Nephron (organoid): ENCODE results near the gene ONECUT1.

Experiments used
- H3K27ac Mint-ChIP-seq, 3 experiments: 2 replicates each; pipeline ENCODE4 v1.8.0; 2020; ENCODE audit warnings: mixed read lengths in 3 of 3, mild to moderate bottlenecking in 2 of 3, moderate library complexity in 1 of 3
- H3K27me3 Mint-ChIP-seq: 2 replicates; pipeline ENCODE4 v1.8.0; 2021; ENCODE audit warnings: low read depth, mild to moderate bottlenecking, moderate library complexity, mixed read lengths
- H3K36me3 Mint-ChIP-seq: 2 replicates; pipeline ENCODE4 v1.8.0; 2020; ENCODE audit warnings: low read depth, mixed read lengths
- H3K4me1 Mint-ChIP-seq: 2 replicates; pipeline ENCODE4 v1.8.0; 2020; ENCODE audit warnings: mixed read lengths
- H3K4me3 Mint-ChIP-seq, 3 experiments: 2 replicates each; pipeline ENCODE4 v1.8.0; 2020; ENCODE audit warnings: mild to moderate bottlenecking in 3 of 3, mixed read lengths in 3 of 3, moderate library complexity in 2 of 3
- H3K9me3 Mint-ChIP-seq: 2 replicates; pipeline ENCODE4 v1.8.0; 2020; ENCODE audit warnings: mixed read lengths
- CTCF ChIP-seq, 3 experiments: fragments of 200-600 bp; sonication (generic); IDR thresholded peaks; one replicate each; pipeline ENCODE4 v1.5.0; 2021; ENCODE audit warnings: antibody characterized with exemption in 3 of 3; ENCODE audit not compliant: unreplicated experiment in 3 of 3

The ONECUT1 gene

DNA sequence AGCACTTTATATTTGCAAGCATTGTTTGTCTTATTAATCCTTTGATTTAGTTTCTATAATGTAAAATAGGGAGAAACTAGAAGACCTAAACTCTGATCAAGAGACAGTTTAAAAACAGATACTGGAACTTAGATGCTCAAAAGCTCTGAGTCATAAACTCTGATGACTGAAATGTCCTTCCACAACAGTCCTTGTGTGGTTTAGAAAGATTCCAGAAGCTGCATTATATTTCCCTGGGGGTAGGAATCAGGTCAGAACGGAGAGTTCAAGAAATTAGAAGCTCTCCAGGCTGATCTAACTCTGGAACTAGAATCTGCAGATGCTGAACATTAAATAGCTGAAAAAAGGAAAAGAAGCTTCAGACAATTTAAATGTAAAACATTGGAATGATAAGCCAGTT lies 18.3 kb upstream of the ONECUT1 start:
- Mint-ChIP-seq H3K9me3 (no peaks in the 10 kb centered on the region), H3K27me3 (peaks cover 98% of the 10 kb centered on the region), H3K4me3 (no peak overlapping the region), H3K27ac (no peak overlapping the region), H3K36me3 (no peaks in the 10 kb centered on the region), H3K4me1 (peaks cover 11% of the 10 kb centered on the region)
- TF ChIP-seq CTCF (IDR thresholded peaks at IDR 0.05; ENCODE audit: unreplicated experiment in 3 of 3): no peak

DNA sequence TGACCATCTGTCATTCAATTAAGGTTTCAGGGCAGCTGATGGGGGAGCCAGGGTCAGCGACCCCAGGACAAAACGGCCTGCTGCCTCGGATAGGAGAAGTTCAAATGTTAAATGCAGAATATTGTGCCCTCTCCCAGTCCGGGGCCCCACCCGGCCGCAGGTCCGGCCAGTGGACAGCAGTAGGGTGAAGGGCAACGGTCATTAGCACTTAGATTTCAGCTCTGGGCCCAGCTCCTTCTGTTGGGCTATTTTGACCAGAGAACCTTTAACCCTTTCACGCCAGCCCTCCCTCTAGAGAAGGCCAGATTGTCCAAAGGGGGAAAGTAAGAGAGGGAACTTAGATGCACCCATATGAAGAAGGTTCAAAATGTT lies 16.1 kb upstream of the ONECUT1 start:
- Mint-ChIP-seq H3K9me3 (peaks cover 3% of the 10 kb centered on the region), H3K27ac (no peak overlapping the region), H3K27me3 (peaks cover 100% of the 10 kb centered on the region), H3K36me3 (no peaks in the 10 kb centered on the region), H3K4me3 (no peak overlapping the region), H3K4me1 (peaks cover 16% of the 10 kb centered on the region)
- TF ChIP-seq CTCF (IDR thresholded peaks at IDR 0.05; ENCODE audit: unreplicated experiment in 3 of 3): no peak

GRCh38 chr15:52805351-52806283 lies 15.5 kb upstream of the ONECUT1 start:
- H3K36me3 Mint-ChIP-seq: no peaks in the 10 kb centered on the region
- H3K4me3 Mint-ChIP-seq: peak overlapping the region; percentile 24 to 55 (median 36)
- H3K27me3 Mint-ChIP-seq: peaks cover 100% of the 10 kb centered on the region
- peaks cover 16% of the 10 kb centered on the region for H3K4me1 Mint-ChIP-seq
- peaks cover 6% of the 10 kb centered on the region for H3K9me3 Mint-ChIP-seq
- no peak overlapping the region for H3K27ac Mint-ChIP-seq
- TF ChIP-seq CTCF (IDR thresholded peaks at IDR 0.05; ENCODE audit: unreplicated experiment in 3 of 3): peak in 2 of 3 experiments; percentile 4 to 30

DNA sequence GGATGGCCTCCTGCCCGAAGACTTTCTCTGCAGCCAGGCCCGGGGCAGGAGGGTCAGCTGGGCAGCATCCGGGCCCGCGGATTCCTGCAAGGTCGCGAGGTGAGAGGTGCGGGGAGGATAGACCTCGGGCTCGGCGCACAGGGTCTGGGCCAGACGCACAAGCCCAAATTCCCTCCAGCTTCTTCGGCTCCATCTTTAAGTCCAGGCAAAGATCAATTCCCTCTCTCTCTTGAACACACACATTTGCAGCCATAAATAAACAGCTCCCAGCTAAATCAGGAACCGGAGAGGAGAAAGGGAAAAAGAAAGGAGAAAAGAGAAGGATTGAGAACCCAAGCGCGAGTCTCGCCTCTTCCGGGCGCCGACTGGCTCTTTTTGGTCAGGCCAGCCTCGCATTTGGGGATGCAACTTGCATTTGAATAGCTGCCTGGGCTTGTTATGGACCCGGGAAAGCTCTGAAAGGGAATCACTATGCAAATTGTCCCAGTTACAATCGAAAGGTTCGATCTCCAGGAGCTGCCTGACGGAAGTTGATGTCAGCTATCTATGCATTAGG lies 14.5 kb upstream of the ONECUT1 start:
- TF ChIP-seq CTCF (IDR thresholded peaks at IDR 0.05; ENCODE audit: unreplicated experiment in 3 of 3): no peak
- Mint-ChIP-seq H3K27ac (no peak overlapping the region), H3K36me3 (no peaks in the 10 kb centered on the region), H3K9me3 (peaks cover 6% of the 10 kb centered on the region), H3K27me3 (peaks cover 100% of the 10 kb centered on the region), H3K4me1 (peaks cover 16% of the 10 kb centered on the region), H3K4me3 (peak overlapping the region; percentile 60 to 70 (median 68))

DNA sequence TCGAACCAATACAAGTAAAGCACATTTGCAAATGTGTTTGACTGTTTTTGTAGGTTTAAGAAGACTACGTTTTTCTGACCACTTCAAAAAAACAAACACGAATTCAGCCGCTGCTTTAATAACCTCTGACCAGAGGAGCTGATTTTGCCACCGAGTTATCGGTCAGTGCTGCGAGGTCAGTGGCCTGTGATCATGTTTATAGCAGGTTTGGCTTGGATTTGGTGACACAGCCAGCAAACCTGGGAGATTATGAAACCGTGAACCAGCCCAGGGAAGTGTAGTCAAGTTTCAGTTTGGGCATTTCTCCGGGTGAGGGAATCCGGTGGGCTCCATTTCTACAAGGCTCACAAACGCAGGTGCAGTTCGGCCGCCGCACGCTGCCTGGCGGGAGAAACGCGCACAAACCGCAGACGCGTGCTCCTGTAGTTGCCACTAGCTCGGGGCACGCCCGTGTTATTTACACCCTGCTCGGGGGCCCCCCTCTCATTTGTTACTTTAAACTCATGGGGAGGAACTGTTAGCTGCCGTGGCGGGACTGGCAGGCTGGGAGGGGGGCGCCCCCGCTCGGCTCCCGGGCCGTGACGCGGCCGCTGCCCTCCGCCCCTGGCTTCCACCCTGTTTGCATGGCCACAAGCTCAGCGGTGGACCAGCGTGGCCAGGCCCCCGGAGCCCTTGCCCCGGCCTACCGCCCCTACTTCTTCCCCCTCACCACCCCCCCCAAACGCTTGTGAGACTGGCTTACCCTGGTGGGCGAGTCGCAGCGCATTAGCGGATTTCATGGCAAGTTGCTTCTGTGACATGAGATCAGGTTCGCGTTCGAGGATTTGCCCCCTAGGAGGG lies 13.6 kb upstream of the ONECUT1 start:
- Mint-ChIP-seq H3K4me1 (peaks cover 16% of the 10 kb centered on the region), H3K27ac (no peak overlapping the region), H3K9me3 (peaks cover 6% of the 10 kb centered on the region), H3K36me3 (no peaks in the 10 kb centered on the region), H3K27me3 (peaks cover 100% of the 10 kb centered on the region), H3K4me3 (peak overlapping the region; percentile 60 to 70 (median 68))
- no peak for TF ChIP-seq CTCF (IDR thresholded peaks at IDR 0.05; ENCODE audit: unreplicated experiment in 3 of 3)
